Caco-2 (cell line): ENCODE results near the gene STK26. TPM values are rescaled to one million over a fixed set of nuclear protein-coding genes. Genes with fewer than 3 reads are reported as not detected.

Source experiments
- BruUV-seq: library from RNA; stranded (reverse); fragments of 400-500 nt; replicated peaks from 2 replicates; lab custom pipeline; 2021; lab: Mats Ljungman, UMichigan
- CTCF ChIA-PET: fragments of 300-600 bp; sonication (Branson Sonifier 250); formaldehyde crosslinking; loops from one replicate; lab custom pipeline; 2022; ENCODE audit warnings: antibody characterized with exemption; lab: Charles Lee
- POLR2A ChIA-PET: fragments of 300-600 bp; sonication (Branson Sonifier 250); formaldehyde crosslinking; loops from one replicate; lab custom pipeline; 2022; ENCODE audit warnings: antibody characterized with exemption; lab: Charles Lee
- DNase-seq, 2 experiments: peaks; one replicate each; pipeline versions ENCODE4 v3.0.0 to v3.0.0-alpha.2; 2020 to 2022
- H3K27me3 ChIP-seq: replicated peaks from 2 replicates; pipeline ENCODE4 v1.6.0; 2011; ENCODE audit warnings: low read length; ENCODE audit not compliant: control insufficient read depth, insufficient read depth
- H3K36me3 ChIP-seq: 2 replicates; pipeline ENCODE4 v1.5.1; 2011; ENCODE audit warnings: low read length; ENCODE audit not compliant: control insufficient read depth, insufficient read depth
- H3K4me1 ChIP-seq: fragments of 250-450 bp; sonication (Bioruptor Pico); 2 replicates; pipeline ENCODE4 v1.5.1; 2020; ENCODE audit warnings: mild to moderate bottlenecking
- H3K4me3 ChIP-seq: 2 replicates; pipeline ENCODE4 v1.5.1; 2011; ENCODE audit warnings: low read depth, mild to moderate bottlenecking, control low read depth, low read length
- H3K9me3 ChIP-seq: fragments of 250-450 bp; sonication (Bioruptor Pico); 2 replicates; pipeline ENCODE4 v1.5.1; 2020; ENCODE audit warnings: mild to moderate bottlenecking, moderate library complexity
- H3K27ac Mint-ChIP-seq: one replicate; pipeline ENCODE4 v1.8.0; 2022; ENCODE audit warnings: mixed read lengths; ENCODE audit not compliant: unreplicated experiment
- H3K27me3 Mint-ChIP-seq: one replicate; pipeline ENCODE4 v1.8.0; 2022; ENCODE audit warnings: mixed read lengths; ENCODE audit not compliant: insufficient read depth, unreplicated experiment
- H3K36me3 Mint-ChIP-seq: one replicate; pipeline ENCODE4 v1.8.0; 2022; ENCODE audit warnings: mild to moderate bottlenecking, mixed read lengths; ENCODE audit not compliant: insufficient read depth, unreplicated experiment
- H3K4me1 Mint-ChIP-seq: one replicate; pipeline ENCODE4 v1.8.0; 2022; ENCODE audit warnings: low read depth, mixed read lengths; ENCODE audit not compliant: unreplicated experiment
- H3K4me3 Mint-ChIP-seq: one replicate; pipeline ENCODE4 v1.8.0; 2022; ENCODE audit warnings: mild to moderate bottlenecking, moderate library complexity, mixed read lengths; ENCODE audit not compliant: unreplicated experiment
- H3K9me3 Mint-ChIP-seq: one replicate; pipeline ENCODE4 v1.8.0; 2022; ENCODE audit warnings: mixed read lengths; ENCODE audit not compliant: unreplicated experiment
- intact Hi-C: fragments of 100-400 bp; cut with micrococcal nuclease; formaldehyde crosslinking; loops from one replicate; pipeline ENCODE4 v1.10.0; 2022; ENCODE audit not compliant: unreplicated experiment
- total RNA-seq: library from RNA; stranded (reverse); gene quantifications from 2 replicates; pipeline ENCODE4 v1.2.3, GENCODE V29; 2022
- TF ChIP-seq, protein P1 (sequence below), 2 experiments: fragments of 200-600 bp in 1 of 2; IDR thresholded peaks; 1 replicate in 1 of 2; 2 replicates in 1 of 2; pipeline versions ENCODE4 v1.5.1 to v1.8.0; 2011 to 2022; ENCODE audit warnings: antibody characterized with exemption in 1 of 2, control low read depth in 1 of 2, inconsistent platforms in 1 of 2, low read depth in 1 of 2, low read length in 1 of 2, mild to moderate bottlenecking in 1 of 2, moderate library complexity in 1 of 2; ENCODE audit not compliant: insufficient read depth in 1 of 2, severe bottlenecking in 1 of 2, unreplicated experiment in 1 of 2

The STK26 gene
- total RNA-seq, 1 experiment from 2014 or later: 37.1 TPM

- Histone ChIP-seq H3K4me3 (no peak overlapping the region), H3K36me3 (no peaks in the 10 kb centered on the region), H3K9me3 (no peaks in the 10 kb centered on the region), H3K27me3 (no peaks in the 10 kb centered on the region), H3K4me1 (peaks cover 6% of the 10 kb centered on the region; the same call in 1 of the 2 replicates)
- POLR2A ChIA-PET: interaction anchor here (1.1 kb wide), 1 partner anchor 8 kb away, joined by 3 read pairs; no protein-coding TSS in a partner anchor
- Mint-ChIP-seq H3K36me3 (peaks cover 11% of the 10 kb centered on the region), H3K27me3 (no peaks in the 10 kb centered on the region), H3K4me1 (peaks cover 33% of the 10 kb centered on the region), H3K27ac (no peak overlapping the region), H3K4me3 (no peak overlapping the region), H3K9me3 (no peaks in the 10 kb centered on the region)
- CTCF ChIA-PET: no interaction called here
- intact Hi-C loops: no loop called here
- TF ChIP-seq, protein P1, sequence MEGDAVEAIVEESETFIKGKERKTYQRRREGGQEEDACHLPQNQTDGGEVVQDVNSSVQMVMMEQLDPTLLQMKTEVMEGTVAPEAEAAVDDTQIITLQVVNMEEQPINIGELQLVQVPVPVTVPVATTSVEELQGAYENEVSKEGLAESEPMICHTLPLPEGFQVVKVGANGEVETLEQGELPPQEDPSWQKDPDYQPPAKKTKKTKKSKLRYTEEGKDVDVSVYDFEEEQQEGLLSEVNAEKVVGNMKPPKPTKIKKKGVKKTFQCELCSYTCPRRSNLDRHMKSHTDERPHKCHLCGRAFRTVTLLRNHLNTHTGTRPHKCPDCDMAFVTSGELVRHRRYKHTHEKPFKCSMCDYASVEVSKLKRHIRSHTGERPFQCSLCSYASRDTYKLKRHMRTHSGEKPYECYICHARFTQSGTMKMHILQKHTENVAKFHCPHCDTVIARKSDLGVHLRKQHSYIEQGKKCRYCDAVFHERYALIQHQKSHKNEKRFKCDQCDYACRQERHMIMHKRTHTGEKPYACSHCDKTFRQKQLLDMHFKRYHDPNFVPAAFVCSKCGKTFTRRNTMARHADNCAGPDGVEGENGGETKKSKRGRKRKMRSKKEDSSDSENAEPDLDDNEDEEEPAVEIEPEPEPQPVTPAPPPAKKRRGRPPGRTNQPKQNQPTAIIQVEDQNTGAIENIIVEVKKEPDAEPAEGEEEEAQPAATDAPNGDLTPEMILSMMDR (IDR thresholded peaks at IDR 0.05; ENCODE audit: insufficient read depth in 1 of 2, low read depth in 1 of 2, low read length in 1 of 2, severe bottlenecking in 1 of 2, unreplicated experiment in 1 of 2): no peak
- BruUV-seq: no TSS peak
- no peak for DNase-seq
These were observed 8.8 kb downstream of the STK26 start for GRCh38 chrX:132031867-132032266.

DNA sequence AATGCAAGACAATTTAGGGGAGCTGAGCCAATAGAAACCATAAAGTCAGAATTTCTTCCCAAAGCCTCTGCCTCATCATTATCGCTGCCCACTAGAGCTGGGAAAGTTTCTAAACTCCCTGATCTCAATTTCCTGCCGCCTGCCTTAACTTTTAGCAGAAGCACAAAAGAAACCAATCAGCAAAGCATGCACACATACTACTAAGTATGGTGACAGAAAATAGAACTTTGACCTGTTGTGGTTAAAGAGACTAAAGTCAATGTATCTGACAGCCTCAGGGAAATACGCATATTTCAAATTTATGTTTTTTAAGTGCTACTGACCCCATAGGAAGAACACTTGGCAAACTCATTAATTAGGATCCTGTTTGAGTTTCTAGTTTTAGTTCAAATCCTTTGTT lies 10.1 kb downstream of the STK26 start:
- no peaks in the 10 kb centered on the region for H3K9me3 ChIP-seq
- Mint-ChIP-seq H3K27me3 (no peaks in the 10 kb centered on the region), H3K9me3 (no peaks in the 10 kb centered on the region), H3K36me3 (peaks cover 4% of the 10 kb centered on the region), H3K4me1 (peaks cover 25% of the 10 kb centered on the region), H3K4me3 (no peak overlapping the region), H3K27ac (no peak overlapping the region)
- intact Hi-C loops: no loop called here
- H3K36me3 ChIP-seq: no peaks in the 10 kb centered on the region
- H3K4me3 ChIP-seq: no peak overlapping the region
- no peaks in the 10 kb centered on the region for H3K27me3 ChIP-seq
- ChIA-PET POLR2A (interaction anchor here (1.1 kb wide), 1 partner anchor 9 kb away, joined by 3 read pairs; no protein-coding TSS in a partner anchor), CTCF (no interaction called here)
- BruUV-seq: no TSS peak
- DNase-seq: no peak
- peaks cover 6% of the 10 kb centered on the region; the same call in 1 of the 2 replicates for H3K4me1 ChIP-seq
- TF ChIP-seq, protein P1 (IDR thresholded peaks at IDR 0.05; ENCODE audit: insufficient read depth in 1 of 2, low read depth in 1 of 2, low read length in 1 of 2, severe bottlenecking in 1 of 2, unreplicated experiment in 1 of 2): no peak

DNA sequence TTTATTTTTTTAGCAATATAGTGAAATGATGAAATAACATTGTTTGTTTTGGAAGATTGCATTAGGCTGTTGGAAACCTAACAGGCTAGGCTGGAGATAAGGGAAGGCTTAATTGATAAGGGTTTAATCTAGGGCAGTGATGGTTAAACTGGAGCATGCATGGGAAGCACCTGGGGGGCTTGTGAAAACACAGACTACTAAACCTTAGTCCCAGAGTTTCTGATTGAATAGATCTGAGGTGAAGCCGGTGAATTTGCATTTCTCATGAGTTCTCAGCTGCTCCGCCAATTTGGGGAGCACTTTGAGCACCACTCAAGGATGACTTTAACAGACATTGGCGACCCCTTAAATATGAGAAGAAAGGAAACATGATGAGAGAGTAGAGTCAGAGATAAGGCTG lies 11.5 kb downstream of the STK26 start:
- no TSS peak for BruUV-seq
- Mint-ChIP-seq H3K36me3 (no peaks in the 10 kb centered on the region), H3K27me3 (no peaks in the 10 kb centered on the region), H3K4me1 (peaks cover 18% of the 10 kb centered on the region), H3K4me3 (no peak overlapping the region), H3K27ac (peak overlapping the region; percentile 51), H3K9me3 (no peaks in the 10 kb centered on the region)
- Histone ChIP-seq H3K9me3 (no peaks in the 10 kb centered on the region), H3K36me3 (no peaks in the 10 kb centered on the region), H3K4me1 (peaks cover 6% of the 10 kb centered on the region; the same call in 1 of the 2 replicates), H3K27me3 (no peaks in the 10 kb centered on the region), H3K4me3 (no peak overlapping the region)
- intact Hi-C loops: no loop called here
- ChIA-PET CTCF (no interaction called here), POLR2A (no interaction called here)
- TF ChIP-seq, protein P1 (IDR thresholded peaks at IDR 0.05; ENCODE audit: insufficient read depth in 1 of 2, low read depth in 1 of 2, low read length in 1 of 2, severe bottlenecking in 1 of 2, unreplicated experiment in 1 of 2): no peak
- DNase-seq: no peak
